GM10266 (cell line): Measurements from ENCODE around the gene CD209.
"Not testable (repeated sequence)": the region's sequence is repeated elsewhere in the genome, so short reads cannot be mapped to it uniquely, and the experiment has no call there.

Source experiments
- DNase-seq: peaks from one replicate; pipeline ENCODE4 v3.0.0; 2012; ENCODE audit errors: extremely low spot score
- CTCF ChIP-seq: IDR thresholded peaks from 2 replicates; pipeline ENCODE4 v1.5.1; 2012; ENCODE audit warnings: mild to moderate bottlenecking, low read depth; ENCODE audit not compliant: control insufficient read depth, insufficient read depth; ENCODE audit errors: missing control alignments

The CD209 gene

DNA sequence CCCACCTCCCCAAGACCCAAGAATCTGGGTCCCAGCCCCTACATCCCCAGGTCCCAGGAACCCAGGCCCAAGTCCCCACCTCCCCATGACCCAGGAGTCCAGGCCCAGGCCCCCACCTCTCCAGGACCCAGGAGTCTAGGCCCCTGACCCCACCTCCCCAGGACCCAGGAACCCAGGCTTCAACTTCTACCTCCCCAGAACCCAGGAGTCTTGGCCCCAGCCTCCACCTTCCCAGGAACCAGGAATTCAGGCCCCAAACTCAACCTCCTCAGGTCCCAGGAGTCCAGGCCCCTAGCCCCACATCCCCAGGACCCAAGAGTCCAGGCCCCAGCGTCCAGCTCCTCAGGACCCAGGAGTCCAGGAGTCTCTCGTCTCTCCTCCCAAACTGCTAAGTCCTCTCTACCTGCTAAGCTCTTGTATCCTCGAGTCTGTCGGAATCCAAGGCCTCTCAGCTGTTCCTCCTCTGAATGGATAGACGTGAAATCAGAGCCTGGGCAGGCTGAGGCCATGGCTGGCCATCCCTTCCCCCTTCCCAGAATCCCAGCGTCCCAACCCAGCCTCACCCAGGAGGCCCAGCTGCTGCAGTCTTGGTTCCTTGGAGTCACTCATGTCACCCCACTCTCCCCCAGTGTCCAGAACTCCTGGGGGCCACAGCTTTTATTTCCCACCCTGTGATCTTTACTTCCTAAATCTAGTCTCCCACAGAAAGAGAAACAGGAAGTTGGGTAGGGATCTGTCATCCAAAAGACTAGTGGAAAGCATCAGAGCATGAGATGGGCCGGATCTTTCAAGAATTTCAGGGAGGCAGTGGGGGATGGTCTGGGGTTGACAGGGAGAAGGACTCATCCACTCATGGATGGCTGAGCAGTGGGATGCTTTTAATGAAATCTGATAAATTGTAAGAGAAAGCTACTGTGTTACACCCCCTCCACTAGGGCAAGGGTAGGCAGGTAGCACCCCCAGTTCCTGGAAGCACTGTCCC is at the start of gene CD209:
CD209 (minus strand) TSS at position 632 of the 982 bp plus-strand sequence; CDS start at position 609, 23 bp downstream.
- no peak for TF ChIP-seq CTCF
- DNase-seq, result no peak

- no peak for DNase-seq
- TF ChIP-seq CTCF, result no peak
Observed at GRCh38 chr19:7795555-7796161, 48.3 kb upstream of the CD209 start.

DNA sequence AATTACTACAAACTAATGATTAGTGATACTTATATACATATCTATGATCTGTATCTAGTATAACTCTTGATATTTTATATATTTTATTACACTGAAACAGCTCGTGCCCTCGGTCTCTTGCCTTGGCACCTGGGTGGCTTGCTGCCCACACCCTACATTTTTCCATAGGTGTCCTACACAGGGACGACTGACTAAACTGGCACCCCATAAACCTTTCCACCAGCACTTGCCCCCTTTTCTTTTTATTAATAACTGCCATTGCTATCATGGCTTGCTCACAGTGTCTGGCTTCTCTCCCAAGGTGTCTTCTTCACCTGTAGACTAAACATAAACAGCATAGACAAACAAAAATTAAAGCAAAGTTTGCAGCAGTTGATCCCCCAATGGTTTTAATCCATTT is 46.2 kb upstream of the CD209 start:
- TF ChIP-seq CTCF, result no peak
- DNase-seq, result no peak

GRCh38 chr19:7792701-7793100 is 45.4 kb upstream of the CD209 start:
- DNase-seq, result not testable (repeated sequence)

DNA sequence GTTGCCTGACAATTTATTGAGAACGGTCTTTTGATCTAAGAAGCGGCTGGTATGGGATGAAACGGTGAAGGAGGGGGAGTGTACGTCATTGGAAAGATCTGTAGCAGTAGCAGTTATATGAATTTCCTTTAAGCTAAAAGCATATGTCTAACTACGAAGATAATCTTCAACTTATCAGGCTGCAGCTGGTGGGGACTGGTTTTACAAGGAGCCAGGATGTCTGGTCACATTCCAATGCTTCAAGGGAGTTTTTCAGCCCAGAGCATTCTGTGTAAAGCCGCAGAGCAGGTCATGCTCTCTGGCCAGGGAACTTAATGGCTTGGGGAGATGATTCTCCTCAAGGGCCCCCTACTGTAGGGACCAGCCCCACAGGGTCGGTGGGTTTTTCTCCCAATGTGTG is 44.9 kb upstream of the CD209 start:
- TF ChIP-seq CTCF, result no peak

DNA sequence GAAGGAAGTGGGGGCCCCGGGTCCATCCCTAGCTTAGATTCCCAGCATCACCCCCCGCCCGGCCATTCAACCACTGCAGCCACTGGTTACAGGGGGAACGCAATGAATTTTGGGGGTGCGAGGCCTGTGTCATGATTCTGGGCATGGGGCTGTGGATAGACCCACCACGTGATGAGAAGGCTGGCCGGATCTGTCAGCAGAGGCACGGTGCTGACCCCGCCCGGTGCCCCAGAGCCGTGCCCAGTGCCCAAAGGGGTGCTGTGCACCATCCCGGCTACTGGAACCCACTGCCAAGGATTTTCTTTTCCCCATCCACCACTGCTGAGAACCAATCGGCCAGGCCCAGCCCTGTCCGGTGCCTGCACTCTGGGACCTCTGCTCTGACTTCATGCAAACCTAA is 43.1 kb upstream of the CD209 start:
- no peak for DNase-seq
- TF ChIP-seq CTCF, result no peak

More for the DNA sequence above, 44.9 kb upstream of the CD209 start:
- no peak for DNase-seq

- DNase-seq, result no peak
- TF ChIP-seq CTCF, result no peak
Observed at GRCh38 chr19:7789447-7789846, 42.1 kb upstream of the CD209 start.
